Bronchial epithelial cell (primary cell): ENCODE measurements around the gene ELANE. TPM values are rescaled to one million over a fixed set of nuclear protein-coding genes. Genes with fewer than 3 reads are reported as not detected.

Source experiments
- DNase-seq: peaks from one replicate; pipeline ENCODE4 v3.0.0-alpha.2; 2010; ENCODE audit warnings: low read depth
- FAIRE-seq: peaks from 2 replicates; lab custom pipeline; 2011; peaks lifted over from hg19 to GRCh38; lab: Jason Lieb, UNC
- H3K27me3 ChIP-seq: 2 replicates; pipeline ENCODE4 v1.5.1; 2011; ENCODE audit warnings: low read length; ENCODE audit not compliant: control insufficient read depth, insufficient read depth
- H3K36me3 ChIP-seq: 2 replicates; pipeline ENCODE4 v1.5.1; 2011; ENCODE audit warnings: low read length; ENCODE audit not compliant: control insufficient read depth, insufficient read depth
- H3K4me3 ChIP-seq: 2 replicates; pipeline ENCODE4 v1.5.1; 2011; ENCODE audit warnings: mild to moderate bottlenecking, low read depth, low read length, control low read depth
- CTCF ChIP-seq: IDR thresholded peaks from 2 replicates; pipeline ENCODE4 v1.5.1; 2011; ENCODE audit warnings: mild to moderate bottlenecking, moderate library complexity, low read length, control low read depth, inconsistent platforms; ENCODE audit not compliant: insufficient read depth, severe bottlenecking
- total RNA-seq: library from RNA; depleted of rRNA; stranded (reverse); fragments of >200 nt; gene quantifications from 2 replicates; pipeline ENCODE4 v1.2.1, GENCODE V29; 2014

Gene ELANE
- total RNA-seq, 1 donor from 2014 or later: not detected

GRCh38 chr19:892894-893689 is 41.0 kb downstream of the ELANE start, which contains the start of the genes MED16 and RNU6-9:
Gene MED16, minus strand, starts transcription at chr19:893187. Its CDS starts 2,056 bp downstream, at chr19:891131.
Gene RNU6-9, plus strand, starts transcription at chr19:893484.
- peaks cover 16% of the 10 kb centered on the region for H3K36me3 ChIP-seq
- H3K4me3 ChIP-seq: peak within 1 kb of the TSS; percentile 80
- TF ChIP-seq CTCF: no peak
- peak; percentile 82 for DNase-seq
- no peaks in the 10 kb centered on the region for H3K27me3 ChIP-seq
- no peak for FAIRE-seq

GRCh38 chr19:896434-896833 is 44.3 kb downstream of the ELANE start:
- FAIRE-seq: no peak
- H3K27me3 ChIP-seq: no peaks in the 10 kb centered on the region
- H3K36me3 ChIP-seq: peaks cover 18% of the 10 kb centered on the region
- DNase-seq: no peak
- no peak overlapping the region for H3K4me3 ChIP-seq
- TF ChIP-seq CTCF: no peak

GRCh38 chr19:896999-897398 is 44.9 kb downstream of the ELANE start:
- H3K4me3 ChIP-seq: no peak overlapping the region
- DNase-seq: no peak
- no peak for FAIRE-seq
- H3K27me3 ChIP-seq: no peaks in the 10 kb centered on the region
- TF ChIP-seq CTCF: no peak
- H3K36me3 ChIP-seq: peaks cover 23% of the 10 kb centered on the region

- FAIRE-seq: no peak
- TF ChIP-seq CTCF: peak; percentile 9
- Histone ChIP-seq H3K27me3 (no peaks in the 10 kb centered on the region), H3K36me3 (peaks cover 24% of the 10 kb centered on the region), H3K4me3 (no peak overlapping the region)
- DNase-seq: no peak
Measured at GRCh38 chr19:897442-898039, 45.4 kb downstream of the ELANE start.

GRCh38 chr19:898663-899062 is 46.6 kb downstream of the ELANE start:
- no peak for DNase-seq
- no peak overlapping the region for H3K4me3 ChIP-seq
- no peak for FAIRE-seq
- H3K36me3 ChIP-seq: peaks cover 24% of the 10 kb centered on the region
- TF ChIP-seq CTCF: no peak
- H3K27me3 ChIP-seq: no peaks in the 10 kb centered on the region
